PC-3 (cell line): ENCODE measurements around the gene AHNAK2. TPM values are rescaled to one million over a fixed set of nuclear protein-coding genes. Genes with fewer than 3 reads are reported as not detected.

Experiments used
- ATAC-seq: fragments of 200-7000 bp; cut with Tn5 transposase; 2 replicates; pipeline ENCODE4 v1.9.1; 2020; ENCODE audit warnings: mild to moderate bottlenecking, moderate library complexity
- BruUV-seq: library from RNA; stranded (reverse); fragments of 400-500 nt; replicated peaks from 2 replicates; lab custom pipeline; 2021; lab: Mats Ljungman, UMichigan
- CTCF ChIA-PET: fragments of 300-600 bp; sonication (Branson Sonifier 250); formaldehyde crosslinking; loops from one replicate; lab custom pipeline; 2022; ENCODE audit warnings: antibody characterized with exemption; lab: Charles Lee
- POLR2A ChIA-PET: fragments of 300-600 bp; sonication (Branson Sonifier 250); formaldehyde crosslinking; loops from one replicate; lab custom pipeline; 2022; ENCODE audit warnings: antibody characterized with exemption; ENCODE audit not compliant: unreplicated experiment; lab: Charles Lee
- DNase-seq: peaks from one replicate; pipeline ENCODE4 v3.0.0-alpha.2; 2015
- H2AFZ ChIP-seq: fragments of 300-600 bp; sonication (generic); 2 replicates; pipeline ENCODE4 v1.6.0; 2016; ENCODE audit warnings: antibody characterized with exemption, low read length
- H3F3A ChIP-seq: fragments of 300-600 bp; sonication (generic); one replicate; pipeline ENCODE4 v1.6.0; 2017; ENCODE audit warnings: antibody characterized with exemption, low read length, control low read depth, mild to moderate bottlenecking; ENCODE audit not compliant: unreplicated experiment
- H3K27ac ChIP-seq: fragments of 300-600 bp; sonication (generic); 2 replicates; pipeline ENCODE4 v1.5.1; 2016; ENCODE audit warnings: mild to moderate bottlenecking, low read length
- H3K27me3 ChIP-seq: fragments of 300-600 bp; sonication (generic); 2 replicates; pipeline ENCODE4 v1.6.1; 2016; ENCODE audit warnings: low read length, mixed read lengths
- H3K36me3 ChIP-seq: fragments of 300-600 bp; sonication (generic); 2 replicates; pipeline ENCODE4 v1.6.1; 2016; ENCODE audit warnings: low read depth, mixed run types, low read length, mixed read lengths
- H3K4me1 ChIP-seq: fragments of 300-600 bp; sonication (generic); 2 replicates; pipeline ENCODE4 v1.5.1; 2016; ENCODE audit warnings: low read length; ENCODE audit not compliant: insufficient read depth
- H3K4me2 ChIP-seq: fragments of 300-600 bp; sonication (generic); 2 replicates; pipeline ENCODE4 v1.6.0; 2016; ENCODE audit warnings: low read length
- H3K4me3 ChIP-seq: fragments of 300-600 bp; sonication (generic); 2 replicates; pipeline ENCODE4 v1.5.1; 2016; ENCODE audit warnings: mild to moderate bottlenecking, low read length, mixed read lengths
- H3K79me2 ChIP-seq: fragments of 300-600 bp; sonication (generic); 2 replicates; pipeline ENCODE4 v1.6.1; 2017; ENCODE audit warnings: low read length, mixed read lengths
- H3K9ac ChIP-seq: fragments of 300-600 bp; sonication (generic); 2 replicates; pipeline ENCODE4 v1.6.0; 2016; ENCODE audit warnings: mild to moderate bottlenecking, low read length
- H3K9me2 ChIP-seq: fragments of 300-600 bp; sonication (generic); replicated peaks from 2 replicates; pipeline ENCODE4 v1.6.1; 2016; ENCODE audit warnings: mixed run types, low read length, mixed read lengths
- H3K9me3 ChIP-seq: fragments of 300-600 bp; sonication (generic); 2 replicates; pipeline ENCODE4 v1.6.1; 2016; ENCODE audit warnings: low read length, mixed read lengths
- H4K20me1 ChIP-seq: fragments of 300-600 bp; sonication (generic); 2 replicates; pipeline ENCODE4 v1.6.1; 2016; ENCODE audit warnings: low read length, mixed read lengths
- EZH2 ChIP-seq: fragments of 300-600 bp; sonication (generic); IDR thresholded peaks from one replicate; pipeline ENCODE4 v1.6.1; 2017; ENCODE audit warnings: antibody characterized with exemption, mild to moderate bottlenecking, low read length; ENCODE audit not compliant: unreplicated experiment
- EZH2phosphoT487 ChIP-seq: fragments of 300-600 bp; sonication (generic); IDR thresholded peaks from 2 replicates; pipeline ENCODE4 v1.6.1; 2018; ENCODE audit warnings: mild to moderate bottlenecking, antibody characterized with exemption, low read length, borderline replicate concordance
- intact Hi-C: fragments of 100-400 bp; cut with micrococcal nuclease; formaldehyde crosslinking; loops from 2 replicates; pipeline ENCODE4 v1.9.0; 2023
- total RNA-seq: library from RNA; depleted of rRNA; stranded (reverse); fragments of >200 nt; gene quantifications from 2 replicates; pipeline ENCODE4 v1.2.3, GENCODE V29; 2014
- TF ChIP-seq, protein P1 (sequence below): fragments of 300-600 bp; sonication (generic); conservative IDR thresholded peaks from 2 replicates; pipeline ENCODE4 v1.5.1; 2017; ENCODE audit warnings: antibody characterized with exemption, low read depth, mild to moderate bottlenecking, low read length

AHNAK2 gene
- total RNA-seq, 1 experiment from 2014 or later = 25.0 TPM

DNA sequence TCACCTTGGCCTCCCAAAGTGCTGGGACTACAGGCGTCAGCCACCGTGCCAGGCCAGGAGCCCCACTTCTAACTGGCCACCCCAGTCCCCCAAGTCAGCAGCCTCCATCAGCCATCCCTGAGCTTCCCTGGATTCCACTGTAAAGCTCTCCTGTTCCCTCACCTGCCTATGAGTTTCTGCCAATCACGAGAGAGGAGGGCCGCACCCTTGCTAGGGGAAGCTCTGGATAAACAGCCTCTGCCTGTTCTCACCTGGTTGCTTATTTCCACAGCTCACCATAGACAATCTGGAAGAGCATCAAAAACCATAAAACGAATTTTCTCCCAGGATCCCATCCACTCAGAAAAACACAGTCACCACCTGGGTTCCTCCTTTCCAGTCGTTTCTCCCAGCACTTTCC, 37.7 kb upstream of the AHNAK2 start:
- peak overlapping the region; percentile 48 for H3K4me3 ChIP-seq
- peak overlapping the region; percentile 81 for H3K4me2 ChIP-seq
- 0 out of 2 replicates have a peak overlapping the region, but pooled peaks have one; percentile 23 for H3K9ac ChIP-seq
- H3K79me2 ChIP-seq = peaks cover 100% of the 10 kb centered on the region
- TF ChIP-seq EZH2phosphoT487 (no peak), EZH2 (no peak)
- TF ChIP-seq, protein P1, sequence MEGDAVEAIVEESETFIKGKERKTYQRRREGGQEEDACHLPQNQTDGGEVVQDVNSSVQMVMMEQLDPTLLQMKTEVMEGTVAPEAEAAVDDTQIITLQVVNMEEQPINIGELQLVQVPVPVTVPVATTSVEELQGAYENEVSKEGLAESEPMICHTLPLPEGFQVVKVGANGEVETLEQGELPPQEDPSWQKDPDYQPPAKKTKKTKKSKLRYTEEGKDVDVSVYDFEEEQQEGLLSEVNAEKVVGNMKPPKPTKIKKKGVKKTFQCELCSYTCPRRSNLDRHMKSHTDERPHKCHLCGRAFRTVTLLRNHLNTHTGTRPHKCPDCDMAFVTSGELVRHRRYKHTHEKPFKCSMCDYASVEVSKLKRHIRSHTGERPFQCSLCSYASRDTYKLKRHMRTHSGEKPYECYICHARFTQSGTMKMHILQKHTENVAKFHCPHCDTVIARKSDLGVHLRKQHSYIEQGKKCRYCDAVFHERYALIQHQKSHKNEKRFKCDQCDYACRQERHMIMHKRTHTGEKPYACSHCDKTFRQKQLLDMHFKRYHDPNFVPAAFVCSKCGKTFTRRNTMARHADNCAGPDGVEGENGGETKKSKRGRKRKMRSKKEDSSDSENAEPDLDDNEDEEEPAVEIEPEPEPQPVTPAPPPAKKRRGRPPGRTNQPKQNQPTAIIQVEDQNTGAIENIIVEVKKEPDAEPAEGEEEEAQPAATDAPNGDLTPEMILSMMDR = no peak
- ATAC-seq (no peak), DNase-seq (no peak)
- H3K9me3 ChIP-seq = no peaks in the 10 kb centered on the region
- peaks cover 44% of the 10 kb centered on the region for H3K36me3 ChIP-seq
- H3K27me3 ChIP-seq = no peaks in the 10 kb centered on the region
- CTCF ChIA-PET = interaction anchor here (0.6 kb wide), 1 partner anchor 280 kb away, joined by 10 read pairs; no protein-coding TSS in a partner anchor
- peaks cover 46% of the 10 kb centered on the region for H3K4me1 ChIP-seq
- no peak overlapping the region for H2AFZ ChIP-seq
- H3K27ac ChIP-seq = no peak overlapping the region
- intact Hi-C loops = no loop called here
- BruUV-seq = no TSS peak
- peaks cover 8% of the 10 kb centered on the region for H3F3A ChIP-seq
- no peaks in the 10 kb centered on the region for H3K9me2 ChIP-seq
- H4K20me1 ChIP-seq = peaks cover 91% of the 10 kb centered on the region
- POLR2A ChIA-PET = interaction anchor here (0.7 kb wide), 1 partner anchor 37 kb away, joined by 3 read pairs; the partner anchor contains the start of gene AHNAK2

DNA sequence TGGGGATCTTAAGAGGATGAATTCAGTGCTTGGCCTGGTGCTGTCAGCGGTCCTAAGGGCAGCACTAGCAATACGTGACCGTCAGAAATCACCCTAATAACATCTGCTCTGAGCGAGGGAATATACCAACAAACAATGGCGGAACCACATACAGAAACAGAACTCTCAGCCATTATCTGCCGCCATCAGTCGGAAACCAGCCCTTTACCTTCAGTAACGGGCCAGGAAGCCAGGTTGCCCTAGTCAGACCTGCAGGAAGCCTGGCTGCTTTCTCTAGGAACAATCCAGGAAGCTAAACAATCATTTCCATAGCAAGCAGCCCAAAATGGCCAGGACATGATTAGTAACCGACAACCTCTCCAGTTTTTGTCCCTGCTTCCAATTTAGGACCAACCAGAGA, 37.1 kb upstream of the AHNAK2 start:
- peaks cover 100% of the 10 kb centered on the region for H3K79me2 ChIP-seq
- H3K9ac ChIP-seq = no peak overlapping the region
- ChIA-PET CTCF (interaction anchor here (0.6 kb wide), 1 partner anchor 281 kb away, joined by 10 read pairs; no protein-coding TSS in a partner anchor), POLR2A (interaction anchor here (0.6 kb wide), 1 partner anchor 20 kb away, joined by 5 read pairs; no protein-coding TSS in a partner anchor)
- H4K20me1 ChIP-seq = peaks cover 97% of the 10 kb centered on the region
- peaks cover 46% of the 10 kb centered on the region for H3K4me1 ChIP-seq
- no peak overlapping the region for H2AFZ ChIP-seq
- ATAC-seq (no peak), DNase-seq (no peak)
- no peaks in the 10 kb centered on the region for H3K9me2 ChIP-seq
- peak overlapping the region; percentile 15; the same call in 1 of the 2 replicates for H3K4me3 ChIP-seq
- BruUV-seq = no TSS peak
- peaks cover 51% of the 10 kb centered on the region for H3K36me3 ChIP-seq
- peaks cover 11% of the 10 kb centered on the region for H3F3A ChIP-seq
- no peaks in the 10 kb centered on the region for H3K9me3 ChIP-seq
- H3K4me2 ChIP-seq = peak overlapping the region; percentile 81
- intact Hi-C loops = no loop called here
- no peak overlapping the region for H3K27ac ChIP-seq
- H3K27me3 ChIP-seq = no peaks in the 10 kb centered on the region
- no peak for TF ChIP-seq EZH2phosphoT487
- TF ChIP-seq, protein P1 = no peak
- no peak for TF ChIP-seq EZH2

DNA sequence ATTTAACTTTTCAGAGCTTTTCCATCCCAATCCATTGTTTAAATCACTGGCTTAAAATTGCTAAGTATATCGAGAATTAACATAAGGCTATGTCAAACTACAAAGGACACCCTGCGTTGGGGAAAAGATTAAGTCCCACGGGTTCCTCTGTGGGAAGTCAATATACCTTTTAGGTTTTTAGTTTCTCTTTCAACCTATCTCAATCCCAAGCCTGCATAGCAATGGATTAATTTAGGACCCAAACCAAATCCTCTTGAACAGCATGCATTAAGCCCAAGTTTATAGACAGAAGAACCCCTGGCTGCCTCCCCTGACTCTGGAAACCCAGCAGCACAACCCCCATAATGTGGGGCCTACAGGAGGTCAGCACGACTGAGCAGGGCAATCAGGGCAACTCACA, 36.5 kb upstream of the AHNAK2 start:
- no peaks in the 10 kb centered on the region for H3K9me3 ChIP-seq
- H3F3A ChIP-seq = peaks cover 11% of the 10 kb centered on the region
- ATAC-seq (no peak), DNase-seq (no peak)
- intact Hi-C loops = no loop called here
- H3K79me2 ChIP-seq = peaks cover 100% of the 10 kb centered on the region
- H3K4me3 ChIP-seq = no peak overlapping the region; the same call in 1 of the 2 replicates
- 0 out of 2 replicates have a peak overlapping the region, but pooled peaks have one; percentile 4 for H3K4me2 ChIP-seq
- H3K4me1 ChIP-seq = peaks cover 46% of the 10 kb centered on the region
- TF ChIP-seq EZH2phosphoT487 (no peak), EZH2 (no peak)
- TF ChIP-seq, protein P1 = no peak
- no peaks in the 10 kb centered on the region for H3K9me2 ChIP-seq
- no TSS peak for BruUV-seq
- peaks cover 51% of the 10 kb centered on the region for H3K36me3 ChIP-seq
- CTCF ChIA-PET = no interaction called here
- H3K27me3 ChIP-seq = no peaks in the 10 kb centered on the region
- peaks cover 97% of the 10 kb centered on the region for H4K20me1 ChIP-seq
- no peak overlapping the region for H3K9ac ChIP-seq
- H2AFZ ChIP-seq = no peak overlapping the region
- POLR2A ChIA-PET = interaction anchor here (0.6 kb wide), 2 partner anchors 20 to 42 kb away, joined by 4 to 5 read pairs; no protein-coding TSS in a partner anchor
- H3K27ac ChIP-seq = no peak overlapping the region
